BJ (cell line): ENCODE data around the gene HECW1. TPM values are rescaled to one million over a fixed set of nuclear protein-coding genes. Genes with fewer than 3 reads are reported as not detected.

Experiments
- CTCF ChIA-PET: fragments of 350-600 bp; formaldehyde crosslinking; extraction: SDS; loops from one replicate; lab custom pipeline; 2021; ENCODE audit warnings: antibody characterized with exemption, inconsistent platforms; lab: Yijun Ruan, JAX
- POLR2A ChIA-PET: fragments of 300-600 bp; sonication (Branson Sonifier 250); formaldehyde crosslinking; extraction: SDS; loops from one replicate; lab custom pipeline; 2021; ENCODE audit warnings: antibody characterized with exemption; lab: Charles Lee
- DNase-seq: peaks from one replicate; pipeline ENCODE4 v3.0.0-alpha.2; 2011; ENCODE audit warnings: low read depth
- H3K27me3 ChIP-seq: 2 replicates; pipeline ENCODE4 v1.6.0; 2011; ENCODE audit warnings: low read length; ENCODE audit not compliant: control insufficient read depth, insufficient read depth
- H3K36me3 ChIP-seq: 2 replicates; pipeline ENCODE4 v1.5.1; 2011; ENCODE audit warnings: low read length; ENCODE audit not compliant: control insufficient read depth, insufficient read depth
- H3K4me3 ChIP-seq: 2 replicates; pipeline ENCODE4 v1.5.1; 2011; ENCODE audit warnings: low read depth, mild to moderate bottlenecking, control low read depth, low read length
- polyA plus RNA-seq: library from polyadenylated mRNA; depleted of rRNA; stranded (reverse); fragments of >200 nt; gene quantifications from 2 replicates; pipeline ENCODE4 v1.2.3, GENCODE V29; 2011
- TF ChIP-seq, protein P1 (sequence below): IDR thresholded peaks from 2 replicates; pipeline ENCODE4 v1.5.1; 2011; ENCODE audit warnings: low read depth, mild to moderate bottlenecking, control low read depth, inconsistent platforms, low read length, moderate library complexity; ENCODE audit not compliant: insufficient read depth

HECW1 gene
- polyA plus RNA-seq, 1 experiment = 2.9 TPM

DNA sequence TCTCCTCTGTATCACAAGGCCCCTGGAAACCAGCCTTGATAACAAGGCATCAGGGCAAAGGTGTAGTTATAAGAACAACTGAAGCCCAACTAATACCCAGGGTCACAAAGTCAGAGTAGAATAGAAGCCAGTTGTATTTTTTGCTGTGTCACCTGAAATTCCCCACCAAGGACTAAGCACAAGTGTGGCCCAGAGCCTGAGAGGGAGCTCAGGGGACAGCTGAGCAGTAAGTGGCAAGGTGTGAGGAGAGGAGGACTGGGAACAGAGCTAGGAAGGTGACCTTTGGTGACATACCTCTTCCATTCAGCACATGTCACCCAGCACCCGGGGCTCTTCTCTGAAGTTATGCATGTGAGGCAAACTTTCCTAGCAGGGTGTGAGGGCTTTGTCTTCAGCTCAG lies 179.9 kb downstream of the HECW1 start:
- ChIA-PET POLR2A (no interaction called here), CTCF (interaction anchor here (1.0 kb wide), 1 partner anchor 9 kb away, joined by 3 read pairs; no protein-coding TSS in a partner anchor)
- H3K36me3 ChIP-seq = no peaks in the 10 kb centered on the region
- TF ChIP-seq, protein P1, sequence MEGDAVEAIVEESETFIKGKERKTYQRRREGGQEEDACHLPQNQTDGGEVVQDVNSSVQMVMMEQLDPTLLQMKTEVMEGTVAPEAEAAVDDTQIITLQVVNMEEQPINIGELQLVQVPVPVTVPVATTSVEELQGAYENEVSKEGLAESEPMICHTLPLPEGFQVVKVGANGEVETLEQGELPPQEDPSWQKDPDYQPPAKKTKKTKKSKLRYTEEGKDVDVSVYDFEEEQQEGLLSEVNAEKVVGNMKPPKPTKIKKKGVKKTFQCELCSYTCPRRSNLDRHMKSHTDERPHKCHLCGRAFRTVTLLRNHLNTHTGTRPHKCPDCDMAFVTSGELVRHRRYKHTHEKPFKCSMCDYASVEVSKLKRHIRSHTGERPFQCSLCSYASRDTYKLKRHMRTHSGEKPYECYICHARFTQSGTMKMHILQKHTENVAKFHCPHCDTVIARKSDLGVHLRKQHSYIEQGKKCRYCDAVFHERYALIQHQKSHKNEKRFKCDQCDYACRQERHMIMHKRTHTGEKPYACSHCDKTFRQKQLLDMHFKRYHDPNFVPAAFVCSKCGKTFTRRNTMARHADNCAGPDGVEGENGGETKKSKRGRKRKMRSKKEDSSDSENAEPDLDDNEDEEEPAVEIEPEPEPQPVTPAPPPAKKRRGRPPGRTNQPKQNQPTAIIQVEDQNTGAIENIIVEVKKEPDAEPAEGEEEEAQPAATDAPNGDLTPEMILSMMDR = no peak
- no peak for DNase-seq
- H3K27me3 ChIP-seq = no peaks in the 10 kb centered on the region
- H3K4me3 ChIP-seq = no peak overlapping the region

DNA sequence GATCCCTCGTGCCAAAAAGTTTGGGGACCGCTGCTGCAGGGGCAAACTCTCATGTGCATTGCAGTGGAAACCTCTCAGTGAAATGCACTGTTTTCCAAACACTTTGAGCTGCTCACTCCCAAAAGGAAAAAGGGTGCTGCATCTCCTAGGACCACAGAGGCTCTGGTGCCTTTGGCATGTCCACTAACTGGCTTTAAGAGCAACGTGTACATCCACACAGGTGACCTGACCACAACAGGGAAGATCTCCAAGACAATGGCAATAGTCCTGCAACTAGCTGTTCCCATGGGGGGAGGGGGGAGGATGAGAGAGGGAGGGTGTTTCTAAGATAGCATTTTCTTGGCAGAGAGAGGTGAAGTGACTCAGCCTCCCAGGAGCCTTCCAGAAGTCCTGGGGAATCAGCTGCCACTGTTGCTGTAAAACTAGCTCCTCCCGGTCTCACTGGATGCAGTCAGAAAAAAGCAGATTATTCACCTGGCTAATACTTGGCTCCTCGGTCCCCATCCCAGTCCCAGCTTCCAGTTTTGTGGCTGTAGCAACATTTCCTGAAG lies 181.7 kb downstream of the HECW1 start:
- TF ChIP-seq, protein P1 = no peak
- ChIA-PET POLR2A (no interaction called here), CTCF (interaction anchor here (0.5 to 1.7 kb wide), 3 partner anchors 9 to 146 kb away, joined by 3 to 6 read pairs (median 4); no protein-coding TSS in a partner anchor)
- Histone ChIP-seq H3K27me3 (no peaks in the 10 kb centered on the region), H3K4me3 (no peak overlapping the region), H3K36me3 (no peaks in the 10 kb centered on the region)
- peak; percentile 47 for DNase-seq

DNA sequence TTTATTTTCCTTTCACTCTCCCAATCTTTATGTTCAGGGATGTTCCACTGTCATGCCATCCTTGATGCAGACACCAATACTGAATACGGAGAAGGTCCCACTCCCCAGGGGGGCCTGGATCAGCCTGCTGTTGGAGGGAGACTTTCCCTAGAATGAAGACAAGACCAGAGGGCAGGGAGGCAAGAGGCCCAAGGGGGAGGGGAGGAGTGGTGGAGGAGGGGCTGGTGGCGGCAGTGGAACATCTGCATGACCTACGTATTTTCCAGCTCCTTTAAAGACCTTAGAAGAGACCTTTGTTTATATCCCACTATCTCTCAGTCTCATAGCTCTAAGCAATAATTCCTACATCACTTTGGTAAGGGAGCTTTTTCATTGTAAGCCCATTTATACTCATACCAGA lies 183.0 kb downstream of the HECW1 start:
- Histone ChIP-seq H3K4me3 (no peak overlapping the region), H3K27me3 (no peaks in the 10 kb centered on the region), H3K36me3 (no peaks in the 10 kb centered on the region)
- TF ChIP-seq, protein P1 = no peak
- ChIA-PET CTCF (interaction anchor here (2.2 kb wide), 1 partner anchor 20 kb away, joined by 5 read pairs; no protein-coding TSS in a partner anchor), POLR2A (no interaction called here)
- DNase-seq = no peak

DNA sequence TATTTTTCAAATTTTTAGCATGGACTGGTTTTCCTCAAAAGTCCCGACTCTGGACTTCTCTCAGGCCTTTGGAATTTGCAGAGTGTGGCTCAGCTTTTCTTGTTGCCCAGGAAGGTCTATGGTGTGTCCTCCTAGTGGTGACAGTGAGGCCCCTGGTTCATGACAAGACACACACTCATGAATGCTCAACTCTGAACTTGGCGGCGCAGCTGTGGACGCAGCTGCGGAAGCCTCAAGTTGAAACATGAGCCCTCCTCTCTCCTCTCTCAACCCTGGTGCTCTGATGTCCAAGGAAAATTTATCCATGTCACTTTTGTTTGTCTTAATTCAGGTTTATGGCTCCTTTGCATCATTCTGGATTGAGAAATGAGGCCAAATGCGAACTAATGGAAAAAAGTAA lies 183.9 kb downstream of the HECW1 start:
- no peak for DNase-seq
- ChIA-PET POLR2A (no interaction called here), CTCF (interaction anchor here (1.4 to 2.2 kb wide), 2 partner anchors 19 to 355 kb away, joined by 3 to 5 read pairs; no protein-coding TSS in a partner anchor)
- no peak overlapping the region for H3K4me3 ChIP-seq
- H3K36me3 ChIP-seq = no peaks in the 10 kb centered on the region
- no peaks in the 10 kb centered on the region for H3K27me3 ChIP-seq
- TF ChIP-seq, protein P1 = no peak

DNA sequence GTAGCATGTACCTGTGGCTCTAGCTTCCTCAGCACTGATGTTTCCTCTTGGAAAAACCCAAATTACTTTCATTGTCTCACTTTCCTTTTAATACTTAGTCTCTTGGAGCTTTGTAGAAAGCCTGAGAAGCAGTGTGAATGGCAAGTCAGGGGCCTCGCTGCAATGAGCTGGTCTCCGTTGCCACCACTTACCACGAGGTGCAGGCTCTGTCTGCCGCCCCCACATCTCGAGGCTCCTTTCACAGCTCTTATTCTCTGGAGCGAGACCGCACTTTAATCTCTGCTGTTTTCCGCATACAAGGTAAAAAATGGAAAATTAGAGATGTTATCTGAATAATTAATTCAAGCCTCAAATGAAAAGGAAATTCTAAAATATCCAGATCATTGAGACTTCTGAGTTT lies 186.2 kb downstream of the HECW1 start:
- no peak for DNase-seq
- ChIA-PET POLR2A (no interaction called here), CTCF (interaction anchor here (1.3 kb wide), 1 partner anchor 16 kb away, joined by 3 read pairs; no protein-coding TSS in a partner anchor)
- Histone ChIP-seq H3K36me3 (no peaks in the 10 kb centered on the region), H3K27me3 (no peaks in the 10 kb centered on the region), H3K4me3 (no peak overlapping the region)
- TF ChIP-seq, protein P1 = no peak
